Astrocyte of the cerebellum (primary cell): ENCODE data around the gene SH3RF3.

Source experiments
- DNase-seq: peaks from one replicate; pipeline ENCODE4 v3.0.0-alpha.2; 2011; ENCODE audit warnings: low read depth
- H3K4me3 ChIP-seq: 2 replicates; pipeline ENCODE4 v1.5.1; 2011; ENCODE audit warnings: mild to moderate bottlenecking, low read depth, low read length, moderate library complexity
- CTCF ChIP-seq: IDR thresholded peaks from 2 replicates; pipeline ENCODE4 v1.5.1; 2012; ENCODE audit warnings: low read length, low read depth, moderate library complexity, mild to moderate bottlenecking; ENCODE audit errors: missing control alignments
- in situ Hi-C: cut with HindIII; loops from 2 replicates; pipeline ENCODE4 v1.10.0; 2017; ENCODE audit warnings: low sequenced_read_pairs

SH3RF3 gene

GRCh38 chr2:109364217-109364616 lies 235.2 kb downstream of the SH3RF3 start:
- no peak for TF ChIP-seq CTCF
- in situ Hi-C loops, result no loop called here
- DNase-seq, result no peak
- no peak overlapping the region for H3K4me3 ChIP-seq

GRCh38 chr2:109365131-109365530 lies 236.1 kb downstream of the SH3RF3 start:
- in situ Hi-C loops, result no loop called here
- H3K4me3 ChIP-seq, result no peak overlapping the region
- no peak for DNase-seq
- no peak for TF ChIP-seq CTCF

- TF ChIP-seq CTCF, result no peak
- in situ Hi-C loops, result no loop called here
- no peak for DNase-seq
- H3K4me3 ChIP-seq, result no peak overlapping the region
Observed at GRCh38 chr2:109367683-109368082, 238.7 kb downstream of the SH3RF3 start.

GRCh38 chr2:109368798-109369197 lies 239.8 kb downstream of the SH3RF3 start:
- no peak overlapping the region for H3K4me3 ChIP-seq
- in situ Hi-C loops, result no loop called here
- no peak for DNase-seq
- TF ChIP-seq CTCF, result no peak

- DNase-seq, result no peak
- TF ChIP-seq CTCF, result no peak
- in situ Hi-C loops, result no loop called here
- H3K4me3 ChIP-seq, result no peak overlapping the region
Observed at GRCh38 chr2:109369671-109370191, 240.7 kb downstream of the SH3RF3 start.

- no peak for TF ChIP-seq CTCF
- no peak overlapping the region for H3K4me3 ChIP-seq
- in situ Hi-C loops, result no loop called here
- DNase-seq, result no peak
Observed at GRCh38 chr2:109370399-109371035, 241.5 kb downstream of the SH3RF3 start.
